CD4-positive, alpha-beta T cell treated with Interleukin-2 at 100 ng/mL for 4 hours (primary cell): ENCODE results near the gene PTDSS2.
"Not testable (repeated sequence)": the region's sequence is repeated elsewhere in the genome, so short reads cannot be mapped to it uniquely, and the experiment has no call there.

Experiments used
- DNase-seq: peaks from one replicate; pipeline ENCODE4 v3.0.0-alpha.2; 2020; ENCODE audit warnings: low spot score

Gene PTDSS2

GRCh38 chr11:433111-433510, 17.0 kb upstream of the PTDSS2 start:
- DNase-seq: no peak

- DNase-seq: no peak
These were observed 16.4 kb upstream of the PTDSS2 start for GRCh38 chr11:433641-434040.

- no peak for DNase-seq
These were observed 15.6 kb upstream of the PTDSS2 start for GRCh38 chr11:434496-434895.

GRCh38 chr11:434999-435740, 14.9 kb upstream of the PTDSS2 start:
- DNase-seq: not testable (repeated sequence)

GRCh38 chr11:437228-437870, 12.7 kb upstream of the PTDSS2 start:
- DNase-seq: no peak

- DNase-seq: no peak
These were observed 11.8 kb upstream of the PTDSS2 start for GRCh38 chr11:438101-438844.

GRCh38 chr11:439315-440064, 10.6 kb upstream of the PTDSS2 start:
- no peak for DNase-seq

GRCh38 chr11:440065-441042, 9.7 kb upstream of the PTDSS2 start:
- no peak for DNase-seq

- no peak for DNase-seq
These were observed 9.0 kb upstream of the PTDSS2 start for GRCh38 chr11:441043-441417.

- DNase-seq: peak; percentile 52
These were observed 8.4 kb upstream of the PTDSS2 start, which contains the start of gene ANO9 for GRCh38 chr11:441418-442274. Gene ANO9, minus strand, starts transcription at chr11:442011. Its CDS starts 85 bp downstream, at chr11:441926.

- DNase-seq: no peak
These were observed 7.4 kb upstream of the PTDSS2 start for GRCh38 chr11:442611-443081.

- DNase-seq: no peak
These were observed 6.4 kb upstream of the PTDSS2 start for GRCh38 chr11:443542-444199.

- DNase-seq: no peak
These were observed 5.5 kb upstream of the PTDSS2 start for GRCh38 chr11:444396-445144.

- DNase-seq: no peak
These were observed 4.1 kb upstream of the PTDSS2 start for GRCh38 chr11:445765-446588.

- DNase-seq: no peak
These were observed 3.2 kb upstream of the PTDSS2 start for GRCh38 chr11:446891-447290.

- peak; percentile 93 for DNase-seq
These were observed 2.0 kb upstream of the PTDSS2 start for GRCh38 chr11:447923-448731.
